Right lobe of liver (tissue), 6 donors: ENCODE results near the gene TCF15. TPM values are rescaled to one million over a fixed set of nuclear protein-coding genes. Genes with fewer than 3 reads are reported as not detected.

Experiments used
- ATAC-seq, 4 donors: fragments of 200-7000 bp; cut with Tn5 transposase; one replicate each; pipeline ENCODE4 v1.9.1; 2020; ENCODE audit warnings: mild to moderate bottlenecking in 4 of 4, moderate library complexity in 4 of 4
- DNase-seq, 3 donors: peaks; one replicate each; pipeline ENCODE4 v3.0.0-alpha.2; 2020
- H3K27ac ChIP-seq, 3 donors: fragments of 200-600 bp; one replicate each; pipeline ENCODE4 v1.8.0; 2022
- H3K27me3 ChIP-seq, 2 donors: fragments of 200-600 bp; one replicate each; pipeline ENCODE4 v1.8.0; 2022
- H3K36me3 ChIP-seq, 4 donors: fragments of 200-600 bp; sonication (generic) in 1 of 4; one replicate each; pipeline versions ENCODE4 v1.5.1 to v1.8.0; 2017 to 2022; ENCODE audit warnings: control low read depth in 1 of 4
- H3K4me1 ChIP-seq, 4 donors: fragments of 200-600 bp; sonication (generic) in 1 of 4; one replicate each; pipeline versions ENCODE4 v1.5.1 to v1.8.0; 2017 to 2022; ENCODE audit warnings: control low read depth in 1 of 4
- H3K4me3 ChIP-seq, 3 donors: fragments of 200-600 bp; one replicate each; pipeline ENCODE4 v1.8.0; 2022
- H3K9me3 ChIP-seq, 4 donors: fragments of 200-600 bp; sonication (generic) in 1 of 4; one replicate each; pipeline versions ENCODE4 v1.5.1 to v1.8.0; 2017 to 2022; ENCODE audit warnings: control low read depth in 1 of 4
- CTCF ChIP-seq, 4 donors: fragments of 200-600 bp in 3 of 4; fragments of 450-650 bp in 1 of 4; IDR thresholded peaks; one replicate each; pipeline versions ENCODE4 v1.5.1 to v1.8.0; 2016 to 2022; ENCODE audit warnings: antibody characterized with exemption in 4 of 4, mild to moderate bottlenecking in 2 of 4
- POLR2A ChIP-seq: fragments of 450-650 bp; IDR thresholded peaks from one replicate; pipeline ENCODE4 v1.6.1; 2017; ENCODE audit warnings: antibody characterized with exemption, mild to moderate bottlenecking
- WGBS: methylation state at CpG from one replicate; pipeline ENCODE4 v1.1.6; 2018; ENCODE audit warnings: low coverage, low lambda C conversion rate; ENCODE audit not compliant: insufficient coverage; ENCODE audit errors: missing lambda C conversion rate; 5-methylcytosine and 5-hydroxymethylcytosine counted together
- intact Hi-C, 2 donors: fragments of 100-400 bp; cut with DNase I; formaldehyde crosslinking; loops; one replicate each; pipeline versions ENCODE4 v1.11.2 to v1.14.1; 2022
- total RNA-seq, 6 experiments: library from RNA; depleted of rRNA in 2 of 6; stranded (reverse); fragments of >200 nt in 2 of 6; fragmentation: NEBNext Ultra II Directional in 3 of 6; extraction: Animal tissue kit (Norgen Biotek cat#: 25700) in 3 of 6; gene quantifications; one replicate each; pipeline versions ENCODE4 v1.1.0 to v1.2.4, GENCODE V29; 2016 to 2023
- donor health status: DM: no; HTN: yes; CAD: no.
- donor health status: DM: no; HTN: no; CAD: no.
- donor health status: DM: no; HTN: no; CAD: no.
- donor health status: DM: no; HTN: yes; CAD: no.
- donor health status: DM: no; HTN: yes; CAD: no.

The TCF15 gene
- total RNA-seq, 6 experiments from 2014 or later, result 0.33 TPM; not detected in 5

DNA sequence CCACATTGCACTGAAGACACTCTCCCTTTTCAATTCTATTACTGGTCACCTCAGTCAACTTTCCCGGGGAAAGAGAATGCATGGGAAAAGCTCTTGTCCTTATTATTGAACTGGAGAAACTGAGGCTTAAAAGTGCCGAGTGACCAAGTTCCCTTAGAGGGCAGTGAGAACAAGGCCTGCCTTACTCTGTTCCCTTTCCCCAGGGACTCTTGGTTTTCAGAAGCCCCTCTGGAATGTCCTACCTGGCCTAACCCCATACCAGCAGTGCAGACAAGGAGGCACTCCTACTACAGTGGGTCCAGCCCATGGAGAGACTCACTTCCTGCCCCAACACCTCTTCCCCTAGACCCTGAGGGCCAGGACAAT is 36.7 kb upstream of the TCF15 start:
- 89% methylated on average over 2 of the region's 2 CpGs for WGBS
- TF ChIP-seq POLR2A (no peak), CTCF (IDR thresholded peaks at IDR 0.05) (no peak)
- peaks cover 0 to 31% (median 15%) of the 10 kb centered on the region in 4 donors for H3K36me3 ChIP-seq
- intact Hi-C loops, result no loop called here
- no peaks in the 10 kb centered on the region for H3K9me3 ChIP-seq
- ATAC-seq (no peak), DNase-seq (no peak)
- H3K4me3 ChIP-seq, result no peak overlapping the region
- H3K27me3 ChIP-seq, result no peaks in the 10 kb centered on the region
- peaks cover 0 to 26% (median 5%) of the 10 kb centered on the region in 4 donors for H3K4me1 ChIP-seq
- H3K27ac ChIP-seq, result no peak overlapping the region

- DNase-seq (peak in 1 of 3 donors; percentile 70), ATAC-seq (peak; percentile 32 to 72 (median 61))
- no peaks in the 10 kb centered on the region for H3K27me3 ChIP-seq
- H3K4me3 ChIP-seq, result no peak overlapping the region
- intact Hi-C loops, result no loop called here
- peaks cover 0 to 31% (median 15%) of the 10 kb centered on the region in 4 donors for H3K36me3 ChIP-seq
- H3K27ac ChIP-seq, result peak overlapping the region in 1 of 3 donors; percentile 20
- 35% methylated on average over 6 of the region's 10 CpGs for WGBS
- H3K4me1 ChIP-seq, result peaks cover 0 to 26% (median 5%) of the 10 kb centered on the region in 4 donors
- no peak for TF ChIP-seq POLR2A
- no peak for TF ChIP-seq CTCF (IDR thresholded peaks at IDR 0.05)
- no peaks in the 10 kb centered on the region for H3K9me3 ChIP-seq
These were observed 36.2 kb upstream of the TCF15 start for GRCh38 chr20:646107-646867.

GRCh38 chr20:645318-646106 is 35.4 kb upstream of the TCF15 start:
- peaks cover 0 to 26% (median 5%) of the 10 kb centered on the region in 4 donors for H3K4me1 ChIP-seq
- 28% methylated on average over 6 of the region's 20 CpGs for WGBS
- intact Hi-C loops, result no loop called here
- no peak overlapping the region for H3K4me3 ChIP-seq
- DNase-seq (peak; percentile 53 to 76 (median 55)), ATAC-seq (peak; percentile 76 to 86 (median 83))
- no peaks in the 10 kb centered on the region for H3K27me3 ChIP-seq
- peaks cover 0 to 29% (median 15%) of the 10 kb centered on the region in 4 donors for H3K36me3 ChIP-seq
- H3K9me3 ChIP-seq, result no peaks in the 10 kb centered on the region
- TF ChIP-seq CTCF (IDR thresholded peaks at IDR 0.05) (peak; percentile 73 to 89 (median 88)), POLR2A (no peak)
- peak overlapping the region in 1 of 3 donors; percentile 20 for H3K27ac ChIP-seq

- intact Hi-C loops, result no loop called here
- DNase-seq, result no peak
- Histone ChIP-seq H3K4me3 (no peak overlapping the region), H3K36me3 (peaks cover 0 to 22% (median 14%) of the 10 kb centered on the region in 4 donors), H3K9me3 (no peaks in the 10 kb centered on the region), H3K27ac (no peak overlapping the region), H3K27me3 (no peaks in the 10 kb centered on the region), H3K4me1 (peaks cover 0 to 26% (median 5%) of the 10 kb centered on the region in 4 donors)
- ATAC-seq, result no peak
- WGBS, result 66% methylated on average over 10 of the region's 11 CpGs
- TF ChIP-seq POLR2A (no peak), CTCF (IDR thresholded peaks at IDR 0.05) (no peak)
These were observed 34.7 kb upstream of the TCF15 start for GRCh38 chr20:644692-645317.
